IPS-18c (cell line): ENCODE measurements around the gene CCNYL1.
"Not testable (repeated sequence)": the region's sequence is repeated elsewhere in the genome, so short reads cannot be mapped to it uniquely, and the experiment has no call there.

ENCODE experiments used
- H3K4me3 ChIP-seq: 2 replicates; pipeline ENCODE4 v1.7.0; 2013; ENCODE audit warnings: low read depth, mild to moderate bottlenecking, low read length, moderate library complexity; ENCODE audit not compliant: insufficient read depth
- H3K9me3 ChIP-seq: one replicate; pipeline ENCODE4 v1.6.1; 2013; ENCODE audit warnings: mild to moderate bottlenecking, low read length, moderate library complexity; ENCODE audit not compliant: control insufficient read depth, insufficient read depth

Gene CCNYL1

DNA sequence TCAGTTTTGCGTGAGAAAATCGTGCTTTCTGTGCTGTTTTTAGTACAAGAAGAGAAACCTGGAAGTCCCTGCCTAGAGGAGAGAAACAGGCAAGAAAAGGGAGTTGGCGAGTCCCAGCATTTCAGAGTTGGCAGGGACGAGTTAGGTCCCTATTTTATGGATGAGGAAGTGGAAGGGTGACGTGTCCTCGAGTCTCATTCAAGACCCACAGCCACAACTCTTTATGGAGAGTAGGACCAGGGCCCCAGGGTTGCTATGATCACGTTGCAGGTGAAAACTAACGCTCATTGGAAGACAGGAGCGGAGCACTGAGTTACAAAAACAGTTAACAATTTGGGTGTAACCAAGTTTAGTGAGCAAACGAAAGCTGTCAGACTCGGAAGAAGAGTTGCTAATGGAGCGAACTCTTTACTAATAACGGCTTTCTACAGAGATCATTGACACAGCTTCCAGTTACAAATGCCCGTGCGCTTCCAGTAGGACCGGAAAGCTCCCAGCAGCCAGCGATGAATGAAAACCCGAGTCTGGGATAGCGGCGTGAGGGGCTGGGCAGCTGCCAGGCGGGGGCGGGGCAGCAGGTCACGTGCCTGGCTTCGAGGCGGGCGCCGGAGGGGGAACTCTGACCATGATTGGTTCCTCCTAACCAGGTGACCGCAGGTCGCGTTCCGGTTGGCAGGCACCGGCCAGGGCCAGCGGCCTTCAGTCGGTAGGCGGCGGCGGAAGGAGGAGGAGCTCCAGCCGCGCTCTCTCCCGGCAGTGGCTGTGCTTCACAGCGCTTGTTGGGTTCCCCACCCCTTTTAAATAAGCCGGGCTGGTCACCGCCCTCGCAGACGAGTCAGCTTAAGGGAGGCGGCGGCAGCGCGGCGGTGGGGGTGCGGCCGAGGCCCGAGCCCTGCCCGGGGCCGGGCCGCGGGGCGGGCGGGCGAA, at the start of gene CCNYL1:
Gene CCNYL1, plus strand, starts transcription at position 827 of the 927 bp plus-strand sequence. CDS start 257 bp downstream, outside the sequence.
- Histone ChIP-seq H3K9me3 (no peaks in the 10 kb centered on the region), H3K4me3 (peak within 1 kb of the TSS; percentile 87)

- no peaks in the 10 kb centered on the region for H3K9me3 ChIP-seq
- H3K4me3 ChIP-seq, result no peak overlapping the region
These were observed 49.2 kb upstream of the CCNYL1 start for GRCh38 chr2:207662203-207662602.

- Histone ChIP-seq H3K9me3 (no peaks in the 10 kb centered on the region), H3K4me3 (no peak overlapping the region)
These were observed 47.4 kb upstream of the CCNYL1 start for GRCh38 chr2:207663870-207664545.

GRCh38 chr2:207670887-207671286, 40.6 kb upstream of the CCNYL1 start:
- Histone ChIP-seq H3K9me3 (no peaks in the 10 kb centered on the region), H3K4me3 (no peak overlapping the region)

DNA sequence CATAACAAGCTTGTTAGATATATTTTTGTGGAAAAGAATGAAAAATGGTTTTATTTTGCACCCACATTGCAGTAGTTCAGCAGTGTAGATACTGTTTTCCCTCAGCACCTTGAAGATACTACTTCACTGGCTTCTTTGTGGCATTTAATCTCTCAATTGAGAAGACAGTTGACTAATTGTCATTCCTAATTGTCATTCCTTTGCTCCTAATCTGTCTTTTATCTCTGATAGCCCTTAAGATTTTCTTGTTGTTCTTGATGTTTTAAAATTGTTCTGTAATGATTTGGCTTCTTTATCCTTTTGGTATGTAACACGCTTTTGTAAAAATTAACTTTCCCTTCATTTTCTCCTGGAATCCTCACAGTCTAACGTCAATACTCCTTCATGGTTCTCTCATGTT, 38.0 kb upstream of the CCNYL1 start:
- Histone ChIP-seq H3K4me3 (no peak overlapping the region), H3K9me3 (no peaks in the 10 kb centered on the region)

DNA sequence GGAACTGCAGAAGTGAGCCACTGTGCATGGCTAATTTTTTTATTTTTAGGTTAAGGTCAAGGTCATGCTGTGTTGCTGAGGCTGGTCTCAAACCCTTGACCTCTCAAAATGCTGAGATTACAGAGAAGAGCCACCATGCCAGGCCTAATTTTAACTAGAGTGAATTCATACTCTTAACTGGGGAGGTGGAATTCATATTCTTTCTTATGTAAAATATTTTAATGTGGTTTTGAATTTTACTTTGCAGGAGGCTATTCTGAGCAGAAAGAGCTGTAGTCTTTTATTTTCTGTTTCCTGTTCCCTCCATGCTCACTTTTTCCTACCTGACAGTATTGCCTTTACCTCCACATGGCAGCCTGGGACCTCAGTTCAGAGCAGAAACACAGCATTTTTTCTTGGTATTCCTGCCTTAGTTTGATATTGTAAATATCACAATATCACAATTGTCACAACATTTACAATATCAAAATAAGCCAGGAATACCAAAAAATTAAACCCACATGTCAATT, 37.1 kb upstream of the CCNYL1 start:
- H3K9me3 ChIP-seq, result no peaks in the 10 kb centered on the region
- H3K4me3 ChIP-seq, result no peak overlapping the region

GRCh38 chr2:207674826-207675225, 36.6 kb upstream of the CCNYL1 start:
- Histone ChIP-seq H3K4me3 (no peak overlapping the region), H3K9me3 (no peaks in the 10 kb centered on the region)

DNA sequence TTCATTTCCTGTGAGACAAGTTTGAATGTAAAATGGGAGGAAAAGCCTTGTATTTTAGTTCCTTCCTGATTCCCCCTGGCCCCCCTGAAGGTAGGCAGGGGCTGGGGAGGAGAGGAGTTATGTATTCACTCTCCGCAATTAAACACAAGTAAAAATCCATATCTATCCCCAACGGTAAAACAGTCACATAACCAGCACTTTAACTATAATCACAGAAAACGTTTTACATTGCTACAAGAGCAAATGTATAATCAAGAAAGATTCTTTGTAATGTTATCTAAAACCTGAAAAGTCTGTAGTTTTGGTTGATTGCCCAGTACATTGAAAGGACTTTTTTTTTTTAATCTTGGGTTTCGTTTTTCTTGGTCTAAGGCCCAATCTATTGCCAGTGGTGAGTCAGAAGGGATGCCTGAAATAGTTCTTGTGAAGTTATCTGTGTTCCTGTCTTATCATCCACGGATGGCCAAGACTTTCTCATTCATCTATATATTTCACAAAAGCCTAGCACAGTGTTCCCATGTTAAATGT, 34.5 kb upstream of the CCNYL1 start:
- Histone ChIP-seq H3K9me3 (no peaks in the 10 kb centered on the region), H3K4me3 (no peak overlapping the region)

DNA sequence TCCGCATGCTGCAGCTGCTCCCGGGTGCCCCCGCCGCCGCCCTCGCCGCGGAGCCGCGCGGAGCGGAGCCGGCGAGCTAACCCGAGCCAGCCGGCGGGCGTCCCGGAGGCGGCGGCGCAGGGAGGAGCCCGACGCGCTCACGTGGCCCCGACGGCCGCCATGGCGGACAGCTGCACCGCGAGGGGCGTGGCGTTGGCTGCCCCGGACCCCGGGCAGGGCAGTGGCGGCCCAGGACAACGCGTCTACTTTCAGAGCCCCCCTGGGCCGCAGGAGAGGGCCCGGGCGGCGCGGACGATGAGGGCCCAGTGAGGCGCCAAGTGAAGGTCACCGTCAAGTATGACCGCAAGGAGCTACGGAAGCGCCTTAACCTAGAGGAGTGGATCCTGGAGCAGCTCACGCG, 30.0 kb upstream of the CCNYL1 start:
- Histone ChIP-seq H3K9me3 (no peaks in the 10 kb centered on the region), H3K4me3 (peak overlapping the region; percentile 11; the same call in 1 of the 2 replicates)

DNA sequence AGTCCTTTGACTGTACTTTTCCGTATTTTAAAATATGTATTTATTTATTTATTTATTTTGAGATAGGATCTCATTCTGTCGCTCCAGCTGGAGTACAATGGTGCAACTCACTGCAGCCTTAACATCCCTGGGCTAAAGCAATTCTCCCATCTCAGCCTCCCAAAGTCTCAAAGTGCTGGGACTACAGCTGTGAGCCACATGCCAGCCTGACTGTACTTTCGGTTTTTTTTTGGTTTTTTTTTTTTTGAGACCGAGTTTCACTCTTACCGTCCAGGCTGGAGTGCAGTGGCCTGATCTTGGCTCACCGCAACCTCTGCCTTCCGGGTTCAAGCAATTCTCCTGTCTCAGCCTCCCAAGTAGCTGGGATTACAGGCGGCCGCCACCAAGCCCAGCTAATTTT, 28.9 kb upstream of the CCNYL1 start:
- H3K4me3 ChIP-seq, result no peak overlapping the region
- H3K9me3 ChIP-seq, result no peaks in the 10 kb centered on the region

DNA sequence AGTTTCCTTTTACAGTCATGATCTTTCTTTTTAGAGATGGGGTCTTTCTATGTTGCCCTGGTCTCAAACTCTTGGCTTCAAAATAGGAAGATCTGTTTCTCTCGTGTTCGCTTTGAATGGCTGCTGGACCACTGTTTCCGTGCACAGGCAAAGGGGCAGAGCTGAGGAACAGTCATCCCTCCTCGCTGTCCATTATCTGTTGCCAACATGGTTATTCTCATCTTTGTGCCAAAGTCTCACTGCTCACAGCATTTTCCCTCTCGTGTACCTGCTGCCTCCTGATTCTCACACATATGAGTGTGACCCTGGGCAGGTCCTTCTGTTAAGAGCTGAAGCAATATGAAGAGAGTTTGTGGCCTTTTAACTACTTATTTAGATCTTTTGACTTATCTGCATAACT, 28.0 kb upstream of the CCNYL1 start:
- Histone ChIP-seq H3K9me3 (no peaks in the 10 kb centered on the region), H3K4me3 (no peak overlapping the region)

DNA sequence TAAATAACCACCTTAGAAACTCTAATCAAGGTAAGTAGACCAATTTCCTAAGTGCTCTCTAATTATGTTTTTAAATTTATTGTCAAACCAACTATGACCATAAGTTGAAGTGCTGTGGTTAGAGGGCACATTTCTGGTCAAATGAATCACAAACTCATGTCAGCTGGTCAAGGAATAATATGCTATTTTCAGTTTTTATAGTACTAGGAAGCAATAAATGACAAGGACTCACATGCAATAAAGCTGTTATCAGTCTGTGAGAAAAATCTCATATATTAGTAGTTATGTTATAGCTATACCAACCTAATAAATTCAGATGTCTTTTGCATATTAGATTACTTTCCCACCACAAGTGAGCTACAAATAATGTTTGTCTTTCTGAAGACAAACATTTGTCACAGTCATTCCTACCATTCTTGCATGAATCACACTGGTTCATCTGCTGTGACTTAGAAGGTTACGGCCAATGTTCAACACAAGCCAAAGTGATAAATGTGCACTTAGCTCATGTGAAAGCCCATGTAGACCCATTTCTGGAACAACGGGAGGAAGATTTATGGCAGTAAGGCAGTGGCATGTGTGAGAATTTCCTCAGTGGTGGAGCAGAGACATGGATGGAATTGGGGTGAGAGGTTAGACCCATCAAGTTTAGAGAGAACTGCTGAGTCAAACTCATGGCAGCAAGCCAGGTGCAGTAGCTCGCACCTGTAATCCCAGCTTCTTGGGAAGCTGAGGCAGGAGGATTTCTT, 27.4 kb upstream of the CCNYL1 start:
- Histone ChIP-seq H3K9me3 (no peaks in the 10 kb centered on the region), H3K4me3 (no peak overlapping the region)

DNA sequence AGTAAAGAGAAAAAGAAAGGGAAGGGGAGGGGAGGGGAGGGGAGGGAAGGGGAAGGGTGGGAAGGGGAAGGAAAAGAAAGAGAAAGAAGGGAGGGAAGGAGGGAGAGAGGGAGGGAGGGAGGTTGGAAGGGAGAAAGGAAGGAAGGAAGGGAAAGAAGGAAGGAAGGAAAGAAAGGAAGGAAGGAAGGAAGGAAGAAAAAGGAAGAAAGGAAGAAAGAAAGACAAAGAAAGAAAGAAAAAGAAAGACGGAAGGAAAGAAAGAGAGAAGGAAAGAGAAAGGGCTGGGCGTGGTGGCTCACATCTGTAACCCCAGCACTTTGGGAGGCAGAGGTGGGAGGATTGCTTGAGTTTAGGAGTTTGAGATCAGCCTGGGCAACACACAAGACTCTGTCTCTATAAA, 24.6 kb upstream of the CCNYL1 start:
- H3K9me3 ChIP-seq, result no peaks in the 10 kb centered on the region
- H3K4me3 ChIP-seq, result no peak overlapping the region

- H3K9me3 ChIP-seq, result no peaks in the 10 kb centered on the region
These were observed 22.8 kb upstream of the CCNYL1 start for GRCh38 chr2:207688597-207688996.

DNA sequence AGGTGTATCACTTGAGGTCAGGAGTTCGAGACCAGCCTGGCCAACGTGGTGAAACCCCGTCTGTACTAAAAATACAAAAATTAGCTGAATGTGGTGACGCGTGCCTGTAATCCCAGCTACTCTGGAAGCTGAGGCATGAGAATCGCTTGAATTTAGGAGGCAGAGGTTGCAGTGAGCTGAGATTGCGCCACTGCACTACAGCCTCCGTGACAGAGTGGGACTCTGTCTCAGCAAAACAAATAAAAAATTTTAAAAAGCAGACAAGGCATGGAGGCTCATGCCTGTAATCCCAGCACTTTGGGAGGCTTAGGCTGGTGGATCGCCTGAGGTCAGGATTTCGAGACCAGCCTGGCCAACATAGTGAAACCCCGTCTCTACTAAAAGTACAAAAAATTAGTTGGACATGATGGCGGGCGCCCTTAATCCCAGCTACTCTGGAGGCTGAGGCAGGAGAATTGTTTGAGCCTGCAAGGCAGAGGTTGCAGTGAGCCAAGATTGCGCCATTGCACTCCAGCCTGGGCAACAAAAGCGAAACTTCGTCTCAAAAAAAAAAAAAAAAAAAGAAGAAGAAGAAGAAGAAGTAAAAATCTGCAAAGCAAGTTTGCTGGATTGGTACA, 20.5 kb upstream of the CCNYL1 start:
- not testable (repeated sequence) for H3K4me3 ChIP-seq, H3K9me3 ChIP-seq

More at GRCh38 chr2:207688597-207688996, 22.8 kb upstream of the CCNYL1 start:
- no peak overlapping the region for H3K4me3 ChIP-seq

GRCh38 chr2:207692206-207693065, 19.0 kb upstream of the CCNYL1 start:
- Histone ChIP-seq H3K4me3 (no peak overlapping the region), H3K9me3 (no peaks in the 10 kb centered on the region)
